NB4 (cell line): Measurements from ENCODE around the gene FAM20C.

Experiments
- CTCF ChIP-seq: IDR thresholded peaks from one replicate; pipeline ENCODE4 v1.5.1; 2012; ENCODE audit warnings: low read depth, low read length
- POLR2A ChIP-seq: IDR thresholded peaks from 2 replicates; pipeline ENCODE4 v1.6.1; 2011; ENCODE audit warnings: mild to moderate bottlenecking; ENCODE audit not compliant: insufficient read length; ENCODE audit errors: extremely low read depth

- TF ChIP-seq CTCF (no peak), POLR2A (no peak)
These were observed 100.5 kb downstream of the FAM20C start for GRCh38 chr7:292826-293225.
